Measurements from ENCODE around the gene BPIFB2.

Gene BPIFB2

GRCh38 chr20:33034901-33035492 is 27.5 kb downstream of the BPIFB2 start:
- DNase-seq = no peak
- H3K36me3 ChIP-seq (replicated peaks) = no peaks in the 10 kb centered on the region
- no peak overlapping the region for H3K27ac ChIP-seq
- H3K4me3 ChIP-seq (ENCODE audit: low read depth, low read length) = no peak overlapping the region
- in situ Hi-C loops (cut with HindIII; ENCODE audit: low pct_ligation_motif_present, low sequenced_read_pairs) = no loop called here
- TF ChIP-seq CTCF (IDR thresholded peaks at IDR 0.05; ENCODE audit: low read depth, low read length, missing control alignments) = no peak
- H3K27me3 ChIP-seq (replicated peaks) = no peaks in the 10 kb centered on the region

GRCh38 chr20:33037456-33037855 is 30.0 kb downstream of the BPIFB2 start:
- Histone ChIP-seq H3K27me3 (replicated peaks) (no peaks in the 10 kb centered on the region), H3K27ac (no peak overlapping the region), H3K4me3 (ENCODE audit: low read depth, low read length) (no peak overlapping the region), H3K36me3 (replicated peaks) (no peaks in the 10 kb centered on the region)
- no peak for DNase-seq
- in situ Hi-C loops (cut with HindIII; ENCODE audit: low pct_ligation_motif_present, low sequenced_read_pairs) = no loop called here
- TF ChIP-seq CTCF (IDR thresholded peaks at IDR 0.05; ENCODE audit: low read depth, low read length, missing control alignments) = no peak

- no peak overlapping the region for H3K4me3 ChIP-seq (ENCODE audit: low read depth, low read length)
- DNase-seq = no peak
- in situ Hi-C loops (cut with HindIII; ENCODE audit: low pct_ligation_motif_present, low sequenced_read_pairs) = no loop called here
- H3K36me3 ChIP-seq (replicated peaks) = no peaks in the 10 kb centered on the region
- no peak for TF ChIP-seq CTCF (IDR thresholded peaks at IDR 0.05; ENCODE audit: low read depth, low read length, missing control alignments)
- no peak overlapping the region for H3K27ac ChIP-seq
- no peaks in the 10 kb centered on the region for H3K27me3 ChIP-seq (replicated peaks)
These were observed 30.7 kb downstream of the BPIFB2 start for GRCh38 chr20:33038243-33038642.

GRCh38 chr20:33042430-33042829 is 34.9 kb downstream of the BPIFB2 start:
- in situ Hi-C loops (cut with HindIII; ENCODE audit: low pct_ligation_motif_present, low sequenced_read_pairs) = no loop called here
- DNase-seq = no peak
- TF ChIP-seq CTCF (IDR thresholded peaks at IDR 0.05; ENCODE audit: low read depth, low read length, missing control alignments) = no peak

GRCh38 chr20:33042983-33043730 is 35.7 kb downstream of the BPIFB2 start:
- DNase-seq = no peak
- no peak overlapping the region for H3K27ac ChIP-seq
- in situ Hi-C loops (cut with HindIII; ENCODE audit: low pct_ligation_motif_present, low sequenced_read_pairs) = no loop called here
- H3K4me3 ChIP-seq (ENCODE audit: low read depth, low read length) = no peak overlapping the region
- H3K27me3 ChIP-seq (replicated peaks) = no peaks in the 10 kb centered on the region
- H3K36me3 ChIP-seq (replicated peaks) = no peaks in the 10 kb centered on the region
- no peak for TF ChIP-seq CTCF (IDR thresholded peaks at IDR 0.05; ENCODE audit: low read depth, low read length, missing control alignments)

More at GRCh38 chr20:33042430-33042829, 34.9 kb downstream of the BPIFB2 start:
- Histone ChIP-seq H3K4me3 (ENCODE audit: low read depth, low read length) (no peak overlapping the region), H3K36me3 (replicated peaks) (no peaks in the 10 kb centered on the region), H3K27me3 (replicated peaks) (no peaks in the 10 kb centered on the region), H3K27ac (no peak overlapping the region)
